ENCODE data around the gene CAVIN2. TPM values are rescaled to one million over a fixed set of nuclear protein-coding genes. Genes with fewer than 3 reads are reported as not detected.

Gene CAVIN2
- total RNA-seq, 1 donor from 2014 or later = 50.6 TPM

DNA sequence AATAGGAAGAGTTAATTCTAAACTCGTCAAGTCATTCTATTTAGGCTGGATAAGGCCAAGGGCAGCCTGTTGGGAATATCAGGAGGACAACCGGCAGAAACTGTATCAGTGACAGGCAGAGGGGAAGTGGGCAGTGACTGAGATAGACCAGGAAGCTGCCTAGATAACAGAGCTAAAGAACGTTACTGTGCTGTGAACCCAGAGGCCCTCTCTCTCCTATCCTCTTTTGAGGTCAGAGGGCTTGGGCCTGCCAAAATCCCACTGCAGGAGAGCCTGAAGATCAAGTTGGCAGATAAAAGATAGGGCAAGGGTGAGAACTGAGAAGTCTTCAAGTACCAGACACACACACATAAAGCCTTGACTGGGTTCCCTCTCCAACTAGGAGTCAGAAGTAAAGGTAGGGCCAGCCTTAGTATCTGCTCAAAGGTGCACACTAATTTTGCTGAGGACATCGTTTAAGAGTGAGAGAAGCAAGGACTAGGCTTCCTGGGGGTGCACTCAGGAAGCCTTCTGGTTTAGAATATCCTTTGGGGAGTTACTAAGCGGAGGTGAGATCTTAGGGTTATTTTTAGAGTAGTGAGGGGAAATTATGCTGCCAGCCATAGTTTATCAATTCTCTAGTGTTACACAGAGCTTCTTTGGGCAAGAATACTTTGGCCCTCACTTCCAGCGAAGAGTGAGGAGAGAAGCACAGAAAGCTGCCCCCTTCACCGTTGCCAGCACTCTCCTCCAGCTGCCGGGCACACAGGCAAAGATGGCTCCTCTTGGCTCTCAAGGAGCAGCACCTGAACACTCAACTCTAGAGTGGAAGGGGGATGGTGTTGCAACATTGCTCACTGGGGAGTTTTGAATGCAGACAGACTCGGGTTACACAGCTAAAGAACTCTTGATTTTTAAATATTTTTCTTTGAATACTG, 9.8 kb downstream of the CAVIN2 start:
- intact Hi-C loops (cut with DNase I) = loop anchor here (5.0 kb wide), 1 partner anchor 1540 kb away; no protein-coding TSS in a partner anchor
- H3K36me3 ChIP-seq = no peaks in the 10 kb centered on the region
- no peaks in the 10 kb centered on the region for H3K27me3 ChIP-seq
- H3K9me3 ChIP-seq = no peaks in the 10 kb centered on the region
- no peaks in the 10 kb centered on the region for H3K4me1 ChIP-seq
- no peak for TF ChIP-seq POLR2AphosphoS5 (IDR thresholded peaks at IDR 0.05; ENCODE audit: insufficient read depth in 1 of 2, low read depth in 1 of 2)
- TF ChIP-seq POLR2A (IDR thresholded peaks at IDR 0.05) = no peak
- TF ChIP-seq, protein P1, sequence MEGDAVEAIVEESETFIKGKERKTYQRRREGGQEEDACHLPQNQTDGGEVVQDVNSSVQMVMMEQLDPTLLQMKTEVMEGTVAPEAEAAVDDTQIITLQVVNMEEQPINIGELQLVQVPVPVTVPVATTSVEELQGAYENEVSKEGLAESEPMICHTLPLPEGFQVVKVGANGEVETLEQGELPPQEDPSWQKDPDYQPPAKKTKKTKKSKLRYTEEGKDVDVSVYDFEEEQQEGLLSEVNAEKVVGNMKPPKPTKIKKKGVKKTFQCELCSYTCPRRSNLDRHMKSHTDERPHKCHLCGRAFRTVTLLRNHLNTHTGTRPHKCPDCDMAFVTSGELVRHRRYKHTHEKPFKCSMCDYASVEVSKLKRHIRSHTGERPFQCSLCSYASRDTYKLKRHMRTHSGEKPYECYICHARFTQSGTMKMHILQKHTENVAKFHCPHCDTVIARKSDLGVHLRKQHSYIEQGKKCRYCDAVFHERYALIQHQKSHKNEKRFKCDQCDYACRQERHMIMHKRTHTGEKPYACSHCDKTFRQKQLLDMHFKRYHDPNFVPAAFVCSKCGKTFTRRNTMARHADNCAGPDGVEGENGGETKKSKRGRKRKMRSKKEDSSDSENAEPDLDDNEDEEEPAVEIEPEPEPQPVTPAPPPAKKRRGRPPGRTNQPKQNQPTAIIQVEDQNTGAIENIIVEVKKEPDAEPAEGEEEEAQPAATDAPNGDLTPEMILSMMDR (IDR thresholded peaks at IDR 0.05) = no peak
- H3K4me3 ChIP-seq = no peak overlapping the region
- no peak for DNase-seq (ENCODE audit: extremely low spot score in 2 of 2)
- H3K27ac ChIP-seq = no peak overlapping the region

DNA sequence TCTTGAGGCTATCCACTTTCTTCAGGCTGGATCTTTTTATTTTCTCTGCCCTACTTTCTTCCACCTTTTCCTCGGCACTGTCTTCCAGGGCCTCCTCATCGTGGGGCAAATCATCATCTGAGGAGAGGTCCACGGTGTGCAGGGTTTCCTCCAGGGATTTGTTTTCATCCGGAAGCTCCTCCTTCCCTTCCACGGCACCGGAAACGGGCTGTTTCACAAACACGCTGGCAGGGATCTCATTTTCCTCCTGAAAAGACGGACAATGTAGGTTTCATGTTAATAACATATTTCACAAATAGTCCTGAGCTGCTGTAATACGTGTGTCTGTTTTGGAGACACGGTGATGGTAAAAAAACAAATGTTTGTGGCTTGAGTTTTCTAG, 10.4 kb downstream of the CAVIN2 start:
- TF ChIP-seq, protein P1 (IDR thresholded peaks at IDR 0.05) = no peak
- no peak for TF ChIP-seq POLR2A (IDR thresholded peaks at IDR 0.05)
- TF ChIP-seq POLR2AphosphoS5 (IDR thresholded peaks at IDR 0.05; ENCODE audit: insufficient read depth in 1 of 2, low read depth in 1 of 2) = no peak
- H3K4me1 ChIP-seq = no peaks in the 10 kb centered on the region
- no peak for DNase-seq (ENCODE audit: extremely low spot score in 2 of 2)
- H3K27ac ChIP-seq = no peak overlapping the region
- H3K4me3 ChIP-seq = no peak overlapping the region
- intact Hi-C loops (cut with DNase I) = loop anchor here (5.0 kb wide), 1 partner anchor 1539 kb away; no protein-coding TSS in a partner anchor
- no peaks in the 10 kb centered on the region for H3K9me3 ChIP-seq
- no peaks in the 10 kb centered on the region for H3K36me3 ChIP-seq
- no peaks in the 10 kb centered on the region for H3K27me3 ChIP-seq

DNA sequence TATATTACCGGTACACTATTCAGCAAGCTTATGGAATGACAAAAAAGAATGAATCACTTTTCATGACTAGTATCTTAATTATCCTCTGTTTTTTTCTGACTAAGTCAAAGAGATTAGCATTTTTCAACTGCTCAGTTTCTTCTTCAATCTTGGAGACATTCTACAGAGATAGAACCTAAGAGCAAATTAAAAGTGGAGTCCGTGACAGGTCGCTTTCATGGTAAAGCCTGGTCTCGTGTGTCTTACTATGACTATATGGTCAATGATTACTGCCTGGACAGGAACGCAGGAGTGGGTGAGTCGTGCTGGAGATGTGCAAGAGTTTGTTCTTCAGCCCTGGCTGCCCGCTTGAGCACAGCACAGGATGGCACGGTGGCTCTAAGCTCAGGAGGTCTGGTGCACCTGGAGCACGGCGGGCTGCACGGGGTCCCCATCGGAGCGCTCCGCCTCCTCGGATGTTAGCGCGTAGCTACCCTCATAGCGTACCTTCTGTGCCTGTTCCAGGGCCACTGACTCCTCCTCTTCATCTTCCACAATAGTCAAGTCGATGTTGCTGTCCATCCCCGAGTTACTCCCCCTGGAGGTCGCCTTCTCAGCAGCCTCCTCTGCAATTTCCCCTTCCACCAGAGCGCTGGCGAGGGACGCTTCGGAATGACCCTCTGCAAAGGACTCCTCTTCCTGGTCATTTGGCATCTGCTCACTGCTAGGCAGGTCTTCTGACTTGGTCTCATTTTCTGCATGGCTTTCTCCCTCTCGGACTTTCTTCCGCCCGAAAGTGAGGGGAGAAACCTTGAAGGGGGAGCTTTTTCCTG, 11.1 kb downstream of the CAVIN2 start:
- Histone ChIP-seq H3K4me1 (no peaks in the 10 kb centered on the region), H3K9me3 (no peaks in the 10 kb centered on the region), H3K27me3 (no peaks in the 10 kb centered on the region), H3K4me3 (no peak overlapping the region), H3K27ac (no peak overlapping the region), H3K36me3 (no peaks in the 10 kb centered on the region)
- DNase-seq (ENCODE audit: extremely low spot score in 2 of 2) = no peak
- peak in 1 of 2 donors; percentile 24 for TF ChIP-seq POLR2AphosphoS5 (IDR thresholded peaks at IDR 0.05; ENCODE audit: insufficient read depth in 1 of 2, low read depth in 1 of 2)
- TF ChIP-seq, protein P1 (IDR thresholded peaks at IDR 0.05) = no peak
- intact Hi-C loops (cut with DNase I) = loop anchor here (5.0 kb wide), 1 partner anchor 1538 kb away; no protein-coding TSS in a partner anchor

DNA sequence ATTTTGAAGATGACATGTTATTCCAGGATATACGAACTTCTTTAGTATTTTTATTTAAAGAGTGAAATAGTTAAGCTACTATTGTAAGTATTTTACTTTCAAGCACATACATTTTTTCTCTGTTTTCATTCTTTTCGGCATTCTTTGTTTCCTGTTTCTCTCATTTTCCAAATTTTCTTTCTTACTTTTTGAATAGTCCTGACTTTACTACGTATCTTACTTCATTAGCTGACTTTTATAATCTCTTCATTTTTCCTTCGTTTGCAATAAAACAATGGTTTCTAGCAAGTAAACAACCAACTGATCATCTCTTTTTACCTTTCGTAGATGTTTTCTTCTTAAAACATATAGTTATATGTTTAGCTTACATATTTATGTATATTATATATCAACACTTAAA, 11.8 kb downstream of the CAVIN2 start:
- H3K27ac ChIP-seq = no peak overlapping the region
- no peak overlapping the region for H3K4me3 ChIP-seq
- no peak for TF ChIP-seq POLR2A (IDR thresholded peaks at IDR 0.05)
- TF ChIP-seq, protein P1 (IDR thresholded peaks at IDR 0.05) = no peak
- no peak for TF ChIP-seq POLR2AphosphoS5 (IDR thresholded peaks at IDR 0.05; ENCODE audit: insufficient read depth in 1 of 2, low read depth in 1 of 2)
- no peaks in the 10 kb centered on the region for H3K36me3 ChIP-seq
- intact Hi-C loops (cut with DNase I) = loop anchor here (5.0 kb wide), 1 partner anchor 1538 kb away; no protein-coding TSS in a partner anchor
- DNase-seq (ENCODE audit: extremely low spot score in 2 of 2) = no peak
- H3K4me1 ChIP-seq = no peaks in the 10 kb centered on the region
- no peaks in the 10 kb centered on the region for H3K27me3 ChIP-seq
- H3K9me3 ChIP-seq = no peaks in the 10 kb centered on the region
